ENCODE data around the gene MEF2A.

MEF2A gene

DNA sequence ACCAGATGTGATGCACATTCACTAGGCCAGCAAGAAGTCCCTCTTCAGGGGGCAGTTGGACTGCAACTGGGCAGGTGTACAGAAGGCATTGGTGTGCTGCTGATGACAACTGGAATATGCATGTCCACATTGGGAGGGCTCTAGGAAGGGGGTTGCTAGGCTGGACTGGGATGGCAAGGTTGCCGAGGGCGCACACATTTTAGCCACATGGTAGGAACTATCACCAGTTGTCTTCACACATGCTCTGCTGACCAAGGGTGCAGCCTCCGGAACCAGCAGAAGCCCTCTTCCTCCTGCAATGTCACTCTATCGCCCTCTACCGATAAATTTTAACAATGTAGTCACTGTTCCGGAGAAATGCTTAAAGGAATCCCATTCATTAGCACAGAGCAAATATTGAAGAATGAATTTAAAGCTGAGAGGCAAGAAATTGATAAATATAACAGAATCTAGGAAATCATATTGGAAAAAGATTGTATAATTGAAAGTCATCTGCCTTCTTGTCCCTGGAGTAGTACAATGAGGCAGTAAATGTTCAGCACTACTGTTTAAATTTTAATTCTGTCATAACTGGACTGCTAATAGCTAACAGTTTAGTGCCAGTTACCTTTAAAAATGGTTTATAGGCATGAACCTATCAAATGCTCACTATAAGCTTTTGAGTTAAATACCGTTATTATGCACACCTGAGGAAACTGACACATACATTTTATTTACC is 190.1 kb downstream of the MEF2A start:
- DNase-seq (ENCODE audit: low read depth in 2 of 2, low spot score in 1 of 2) = no peak

DNA sequence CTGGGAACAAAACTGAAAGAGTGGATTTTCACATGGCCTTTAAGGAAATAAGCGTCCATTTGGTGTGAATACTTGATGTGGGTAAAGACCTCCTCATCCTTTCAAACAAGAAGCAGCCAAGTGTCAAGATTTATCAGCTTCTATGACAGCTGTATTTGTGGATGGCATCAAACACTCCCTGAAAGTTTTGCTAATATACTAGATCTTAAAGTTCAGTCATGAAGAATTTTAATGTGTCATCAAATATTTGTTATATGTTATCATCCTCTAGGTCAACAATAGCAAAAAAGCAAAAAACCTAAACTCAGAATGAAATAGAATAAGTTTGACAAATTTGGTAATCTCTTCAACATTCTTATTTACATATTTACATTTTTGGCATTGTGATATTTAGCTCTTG is 196.5 kb downstream of the MEF2A start:
- DNase-seq (ENCODE audit: low read depth in 2 of 2, low spot score in 1 of 2) = no peak

DNA sequence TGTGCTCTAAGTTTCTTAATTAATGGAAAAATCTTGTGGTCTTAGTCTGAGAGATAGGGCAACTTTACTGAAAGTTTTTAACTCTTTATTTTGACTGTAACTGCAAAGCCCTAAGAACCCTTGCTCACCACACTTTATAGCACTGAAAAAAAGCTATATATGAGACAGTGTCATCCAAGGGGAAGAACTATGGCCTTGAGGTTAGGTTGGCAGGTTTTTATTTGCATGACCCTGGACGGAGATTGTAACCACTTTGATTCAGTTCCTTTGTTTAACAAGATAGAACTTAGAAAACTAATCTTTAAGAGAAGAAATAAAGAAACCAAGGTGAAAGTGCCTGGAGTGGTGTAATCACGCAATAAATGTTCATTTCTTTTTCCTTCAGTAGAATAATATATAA is 198.0 kb downstream of the MEF2A start:
- no peak for DNase-seq (ENCODE audit: low read depth in 2 of 2, low spot score in 1 of 2)

DNA sequence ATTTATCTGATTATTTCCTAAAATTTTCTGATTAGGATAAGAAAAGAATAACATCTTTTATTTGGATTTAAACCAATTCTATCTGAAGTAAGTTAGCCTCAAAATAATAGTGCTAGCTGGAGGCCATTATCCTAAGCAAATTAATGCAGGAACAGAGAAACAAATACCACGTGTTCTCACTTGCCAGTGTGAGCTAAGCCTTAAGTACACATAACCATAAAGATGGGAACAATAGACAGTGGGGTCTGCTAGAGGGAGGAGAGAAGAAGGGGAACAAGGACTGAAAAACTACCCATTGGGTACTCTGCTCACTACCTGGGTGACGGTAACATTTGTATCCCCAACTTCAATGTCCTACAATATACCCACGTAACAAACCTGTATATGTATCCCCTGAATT is 198.7 kb downstream of the MEF2A start:
- no peak for DNase-seq (ENCODE audit: low read depth in 2 of 2, low spot score in 1 of 2)

Measured in stimulated activated CD8-positive, alpha-beta memory T cell treated with anti-CD3 and anti-CD28 coated beads, Interleukin-4, amount 100 ng/mL, for 1 hour (primary cell).